ENCODE results near the gene NHSL2. TPM values are rescaled to one million over a fixed set of nuclear protein-coding genes. Genes with fewer than 3 reads are reported as not detected.

NHSL2 gene
- total and polyA plus RNA-seq, 2 of the 13 experiments (the other 11 are each of a cell fraction or from before 2014, with no cell fraction given) = not detected

DNA sequence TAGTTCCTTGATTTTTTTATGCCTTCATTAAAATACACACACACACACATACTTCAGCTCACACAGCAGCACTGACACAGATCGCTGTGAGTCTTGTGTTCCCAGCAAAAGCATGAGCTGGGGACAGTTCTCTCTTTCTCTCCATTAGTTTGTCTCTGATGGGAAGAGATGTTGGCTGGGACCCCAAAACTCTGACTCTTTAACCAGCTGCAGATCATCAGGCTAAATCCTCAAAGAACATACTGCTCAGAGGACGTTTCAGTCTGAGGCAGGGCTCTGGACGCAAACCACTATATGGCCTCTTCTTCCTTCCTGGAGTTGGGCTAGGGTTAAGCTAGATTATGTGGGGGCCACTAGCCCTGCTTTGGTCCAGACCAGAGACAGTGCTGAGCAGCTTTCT, 109.6 kb downstream of the NHSL2 start:
- no TSS peak for BruUV-seq (replicated peaks)
- no peak overlapping the region for H2AFZ ChIP-seq (ENCODE audit: low read length)
- no peak overlapping the region for H3K9ac ChIP-seq (ENCODE audit: insufficient read depth, low read depth, low read length)
- in situ Hi-C loops (cut with HindIII; ENCODE audit: extremely low pct_ligation_motif_present, low pct_unique_long_range_greater_than_20kb) = no loop called here
- no peaks in the 10 kb centered on the region for H4K20me1 ChIP-seq (ENCODE audit: insufficient read depth, low read length)
- H3K4me3 ChIP-seq (replicated peaks in 1 of 3; ENCODE audit: insufficient read depth in 1 of 3, low read depth in 2 of 3, low read length in 3 of 3) = no peak overlapping the region
- H3K4me2 ChIP-seq (ENCODE audit: low read depth, low read length) = no peak overlapping the region
- H3K4me1 ChIP-seq (ENCODE audit: insufficient read depth, low read length) = peaks cover 5% of the 10 kb centered on the region
- intact Hi-C loops (cut with micrococcal nuclease; ENCODE audit: unreplicated experiment) = no loop called here
- POLR2A ChIA-PET = no interaction called here
- DNase-seq (ENCODE audit: low spot score) (no peak), FAIRE-seq (no peak), ATAC-seq (no peak)
- H3K27me3 ChIP-seq (ENCODE audit: control insufficient read depth in 1 of 2, insufficient read depth in 2 of 2, low read length in 2 of 2) = peaks cover 0 to 5% of the 10 kb centered on the region in 2 experiments; a peak in 1 of 5 replicates
- H3K27ac ChIP-seq (ENCODE audit: extremely low read length, insufficient read depth, low read length) = no peak overlapping the region
- TF ChIP-seq SALL2 (CRISPR knock-in tag; IDR thresholded peaks at IDR 0.05) (no peak), ZNF326 (CRISPR knock-in tag; IDR thresholded peaks at IDR 0.05; ENCODE audit: borderline replicate concordance) (no peak), RNF2 (conservative IDR thresholded peaks at IDR 0.05; ENCODE audit: low read depth) (no peak), HIVEP1 (CRISPR knock-in tag; IDR thresholded peaks at IDR 0.05) (no peak), SYNCRIP (IDR thresholded peaks at IDR 0.05; ENCODE audit: insufficient read depth, low read depth, low read length) (no peak), SMAD1 (CRISPR knock-in tag; IDR thresholded peaks at IDR 0.05; ENCODE audit: borderline replicate concordance, low read depth) (no peak)
- TF ChIP-seq, protein P1, sequence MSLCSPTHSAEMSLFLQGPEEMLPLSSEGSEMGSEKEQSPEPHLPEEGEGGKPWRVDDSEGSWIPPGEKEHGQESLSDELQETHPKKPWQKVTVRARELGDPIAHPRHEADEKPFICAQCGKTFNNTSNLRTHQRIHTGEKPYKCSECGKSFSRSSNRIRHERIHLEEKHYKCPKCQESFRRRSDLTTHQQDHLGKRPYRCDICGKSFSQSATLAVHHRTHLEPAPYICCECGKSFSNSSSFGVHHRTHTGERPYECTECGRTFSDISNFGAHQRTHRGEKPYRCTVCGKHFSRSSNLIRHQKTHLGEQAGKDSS (CRISPR knock-in tag; IDR thresholded peaks at IDR 0.05; ENCODE audit: borderline replicate concordance, low read depth) = no peak
- no peaks in the 10 kb centered on the region for H3K36me3 ChIP-seq (replicated peaks in 1 of 2; ENCODE audit: control insufficient read depth in 1 of 2, insufficient read depth in 2 of 2, low read length in 2 of 2)
- WGBS (ENCODE audit: low lambda C conversion rate) = 0% methylated on average over 1 of the region's 3 CpGs
- CTCF ChIA-PET (ENCODE audit: low intra/inter-chr PET ratio, low total read pairs) = no interaction called here
- H3K9me3 ChIP-seq (ENCODE audit: low read length) = no peaks in the 10 kb centered on the region
- H3K79me2 ChIP-seq (ENCODE audit: insufficient read depth, low read length) = no peaks in the 10 kb centered on the region

DNA sequence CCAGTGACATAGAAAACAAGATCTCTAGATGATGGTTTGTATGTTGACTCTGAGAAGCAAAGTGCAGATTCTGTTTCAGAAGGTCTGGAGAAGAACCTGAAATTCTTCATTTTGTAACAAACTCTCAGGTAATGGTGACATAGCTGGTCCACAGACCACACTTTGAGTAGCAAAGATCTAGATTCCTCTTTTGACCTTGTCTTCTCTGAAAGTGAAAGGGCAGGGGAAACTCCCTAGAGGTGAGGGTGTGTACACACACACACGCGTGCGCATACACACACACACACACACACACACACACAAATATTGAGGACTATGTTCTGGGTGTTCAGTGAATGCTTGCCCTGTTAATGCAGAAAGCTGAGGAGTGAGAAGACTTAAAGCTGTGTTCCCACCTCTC, 110.1 kb downstream of the NHSL2 start:
- intact Hi-C loops (cut with micrococcal nuclease; ENCODE audit: unreplicated experiment) = no loop called here
- TF ChIP-seq FOSL2 (CRISPR knock-in tag; IDR thresholded peaks at IDR 0.05) = no peak
- TF ChIP-seq ZNF781 (CRISPR knock-in tag; IDR thresholded peaks at IDR 0.05; ENCODE audit: borderline replicate concordance, not compliant biosample characterization) = no peak
- no peak for TF ChIP-seq GATA4 (IDR thresholded peaks at IDR 0.05; ENCODE audit: borderline replicate concordance, low read depth)
- TF ChIP-seq ZNF24 (IDR thresholded peaks at IDR 0.05) = no peak
- no peak for TF ChIP-seq TOPORS (CRISPR knock-in tag; IDR thresholded peaks at IDR 0.05)
- no peak for TF ChIP-seq GATAD2A (CRISPR knock-in tag; IDR thresholded peaks at IDR 0.05)
- TF ChIP-seq, protein P2, sequence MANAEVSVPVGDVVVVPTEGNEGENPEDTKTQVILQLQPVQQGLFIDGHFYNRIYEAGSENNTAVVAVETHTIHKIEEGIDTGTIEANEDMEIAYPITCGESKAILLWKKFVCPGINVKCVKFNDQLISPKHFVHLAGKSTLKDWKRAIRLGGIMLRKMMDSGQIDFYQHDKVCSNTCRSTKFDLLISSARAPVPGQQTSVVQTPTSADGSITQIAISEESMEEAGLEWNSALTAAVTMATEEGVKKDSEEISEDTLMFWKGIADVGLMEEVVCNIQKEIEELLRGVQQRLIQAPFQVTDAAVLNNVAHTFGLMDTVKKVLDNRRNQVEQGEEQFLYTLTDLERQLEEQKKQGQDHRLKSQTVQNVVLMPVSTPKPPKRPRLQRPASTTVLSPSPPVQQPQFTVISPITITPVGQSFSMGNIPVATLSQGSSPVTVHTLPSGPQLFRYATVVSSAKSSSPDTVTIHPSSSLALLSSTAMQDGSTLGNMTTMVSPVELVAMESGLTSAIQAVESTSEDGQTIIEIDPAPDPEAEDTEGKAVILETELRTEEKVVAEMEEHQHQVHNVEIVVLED (CRISPR knock-in tag; IDR thresholded peaks at IDR 0.05; ENCODE audit: borderline replicate concordance) = no peak
- no peak for TF ChIP-seq ZSCAN21 (CRISPR knock-in tag; IDR thresholded peaks at IDR 0.05; ENCODE audit: borderline replicate concordance)
- TF ChIP-seq, protein P3, sequence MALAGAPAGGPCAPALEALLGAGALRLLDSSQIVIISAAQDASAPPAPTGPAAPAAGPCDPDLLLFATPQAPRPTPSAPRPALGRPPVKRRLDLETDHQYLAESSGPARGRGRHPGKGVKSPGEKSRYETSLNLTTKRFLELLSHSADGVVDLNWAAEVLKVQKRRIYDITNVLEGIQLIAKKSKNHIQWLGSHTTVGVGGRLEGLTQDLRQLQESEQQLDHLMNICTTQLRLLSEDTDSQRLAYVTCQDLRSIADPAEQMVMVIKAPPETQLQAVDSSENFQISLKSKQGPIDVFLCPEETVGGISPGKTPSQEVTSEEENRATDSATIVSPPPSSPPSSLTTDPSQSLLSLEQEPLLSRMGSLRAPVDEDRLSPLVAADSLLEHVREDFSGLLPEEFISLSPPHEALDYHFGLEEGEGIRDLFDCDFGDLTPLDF (CRISPR knock-in tag; IDR thresholded peaks at IDR 0.05) = no peak

More for the DNA sequence above, 110.1 kb downstream of the NHSL2 start:
- Histone ChIP-seq H2AFZ (ENCODE audit: low read length) (no peak overlapping the region), H3K4me2 (ENCODE audit: low read depth, low read length) (no peak overlapping the region), H3K4me3 (replicated peaks in 1 of 3; ENCODE audit: insufficient read depth in 1 of 3, low read depth in 2 of 3, low read length in 3 of 3) (no peak overlapping the region), H3K4me1 (ENCODE audit: insufficient read depth, low read length) (peaks cover 5% of the 10 kb centered on the region), H3K27me3 (ENCODE audit: control insufficient read depth in 1 of 2, insufficient read depth in 2 of 2, low read length in 2 of 2) (peaks cover 0 to 5% of the 10 kb centered on the region in 2 experiments; a peak in 1 of 5 replicates), H3K9ac (ENCODE audit: insufficient read depth, low read depth, low read length) (no peak overlapping the region), H3K27ac (ENCODE audit: extremely low read length, insufficient read depth, low read length) (no peak overlapping the region), H3K9me3 (ENCODE audit: low read length) (no peaks in the 10 kb centered on the region), H3K79me2 (ENCODE audit: insufficient read depth, low read length) (no peaks in the 10 kb centered on the region), H3K36me3 (replicated peaks in 1 of 2; ENCODE audit: control insufficient read depth in 1 of 2, insufficient read depth in 2 of 2, low read length in 2 of 2) (no peaks in the 10 kb centered on the region), H4K20me1 (ENCODE audit: insufficient read depth, low read length) (no peaks in the 10 kb centered on the region)
- DNase-seq (ENCODE audit: low spot score) (no peak), FAIRE-seq (no peak), ATAC-seq (no peak)
- ChIA-PET POLR2A (no interaction called here), CTCF (ENCODE audit: low intra/inter-chr PET ratio, low total read pairs) (no interaction called here)
- in situ Hi-C loops (cut with HindIII; ENCODE audit: extremely low pct_ligation_motif_present, low pct_unique_long_range_greater_than_20kb) = no loop called here
- WGBS (ENCODE audit: low lambda C conversion rate) = 60% methylated on average over 3 of the region's 3 CpGs
- BruUV-seq (replicated peaks) = no TSS peak

Data from HepG2 (cell line).